Measurements from ENCODE around the gene RABGAP1L. TPM values are rescaled to one million over a fixed set of nuclear protein-coding genes. Genes with fewer than 3 reads are reported as not detected.

RABGAP1L gene
- total and polyA plus RNA-seq, 2 experiments from 2014 or later, result 9.2 to 21.4 TPM

- Histone ChIP-seq H3K9me3 (ENCODE audit: low read depth) (no peaks in the 10 kb centered on the region), H3K27me3 (no peaks in the 10 kb centered on the region), H3K27ac (peak overlapping the region; percentile 99), H3K4me3 (peak overlapping the region; percentile 65), H3K4me1 (ENCODE audit: low read depth) (peaks cover 6% of the 10 kb centered on the region), H3K36me3 (no peaks in the 10 kb centered on the region)
- peak; percentile 38 to 62 for DNase-seq (ENCODE audit: low read depth in 1 of 2, low spot score in 1 of 2)
- TF ChIP-seq CTCF (IDR thresholded peaks at IDR 0.05; ENCODE audit: low read depth, low read length), result peak; percentile 70
These were observed 839.4 kb downstream of the RABGAP1L start for GRCh38 chr1:174998569-174999215.

GRCh38 chr1:174999216-174999935, 840.1 kb downstream of the RABGAP1L start:
- no peaks in the 10 kb centered on the region for H3K27me3 ChIP-seq
- H3K4me1 ChIP-seq (ENCODE audit: low read depth), result peaks cover 6% of the 10 kb centered on the region
- H3K9me3 ChIP-seq (ENCODE audit: low read depth), result no peaks in the 10 kb centered on the region
- peak; percentile 99 for DNase-seq (ENCODE audit: low read depth in 1 of 2, low spot score in 1 of 2)
- no peak for TF ChIP-seq CTCF (IDR thresholded peaks at IDR 0.05; ENCODE audit: low read depth, low read length)
- H3K4me3 ChIP-seq, result peak overlapping the region; percentile 65
- H3K36me3 ChIP-seq, result no peaks in the 10 kb centered on the region
- peak overlapping the region; percentile 99 for H3K27ac ChIP-seq

GRCh38 chr1:174999936-175000696, 840.8 kb downstream of the RABGAP1L start, which contains the start of gene CACYBP:
TSS of gene CACYBP (plus strand) at chr1:174999947. CDS start at chr1:175000181, 234 bp downstream.
- H3K27ac ChIP-seq, result peak within 1 kb of the TSS; percentile 99
- H3K4me3 ChIP-seq, result peak within 1 kb of the TSS; percentile 65
- TF ChIP-seq CTCF (IDR thresholded peaks at IDR 0.05; ENCODE audit: low read depth, low read length), result no peak
- no peaks in the 10 kb centered on the region for H3K9me3 ChIP-seq (ENCODE audit: low read depth)
- peaks cover under 1% of the 10 kb centered on the region for H3K36me3 ChIP-seq
- peaks cover 6% of the 10 kb centered on the region for H3K4me1 ChIP-seq (ENCODE audit: low read depth)
- peak; percentile 41 to 46 for DNase-seq (ENCODE audit: low read depth in 1 of 2, low spot score in 1 of 2)
- H3K27me3 ChIP-seq, result no peaks in the 10 kb centered on the region

- peak overlapping the region; percentile 80 for H3K27ac ChIP-seq
These were observed 841.4 kb downstream of the RABGAP1L start for GRCh38 chr1:175000697-175001187.

More at GRCh38 chr1:175000697-175001187, 841.4 kb downstream of the RABGAP1L start:
- Histone ChIP-seq H3K9me3 (ENCODE audit: low read depth) (no peaks in the 10 kb centered on the region), H3K36me3 (peaks cover 5% of the 10 kb centered on the region), H3K4me3 (peak overlapping the region; percentile 65), H3K4me1 (ENCODE audit: low read depth) (peaks cover 6% of the 10 kb centered on the region), H3K27me3 (no peaks in the 10 kb centered on the region)
- no peak for TF ChIP-seq CTCF (IDR thresholded peaks at IDR 0.05; ENCODE audit: low read depth, low read length)
- no peak for DNase-seq (ENCODE audit: low read depth in 1 of 2, low spot score in 1 of 2)

Data from cardiac muscle cell (in vitro differentiated cells and primary cell).